Left ventricle myocardium inferior (tissue), 1 donor: ENCODE results near the gene FBXO3. TPM values are rescaled to one million over a fixed set of nuclear protein-coding genes. Genes with fewer than 3 reads are reported as not detected.
A peak's percentile ranks its signal among the peaks of the same experiment; 100 is the strongest.
"Not testable (repeated sequence)": the region's sequence is repeated elsewhere in the genome, so short reads cannot be mapped to it uniquely, and the experiment has no call there.

ENCODE experiments used
- DNase-seq: peaks from one replicate; pipeline ENCODE4 v3.0.0-alpha.2; 2020
- H3K27ac ChIP-seq: fragments of 200-600 bp; replicated peaks from 2 replicates; pipeline ENCODE4 v1.8.0; 2021
- H3K27me3 ChIP-seq: fragments of 200-600 bp; 2 replicates; pipeline ENCODE4 v1.8.0; 2021; ENCODE audit warnings: low read depth
- H3K36me3 ChIP-seq: fragments of 200-600 bp; 2 replicates; pipeline ENCODE4 v1.8.0; 2021
- H3K4me1 ChIP-seq: fragments of 200-600 bp; 2 replicates; pipeline ENCODE4 v1.8.0; 2021
- H3K4me3 ChIP-seq: fragments of 200-600 bp; 2 replicates; pipeline ENCODE4 v1.8.0; 2021; ENCODE audit warnings: mild to moderate bottlenecking, moderate library complexity
- H3K9me3 ChIP-seq: fragments of 200-600 bp; replicated peaks from 2 replicates; pipeline ENCODE4 v1.8.0; 2021
- CTCF ChIP-seq: fragments of 200-600 bp; IDR thresholded peaks from 2 replicates; pipeline ENCODE4 v1.8.0; 2021; ENCODE audit warnings: antibody characterized with exemption, mild to moderate bottlenecking, borderline replicate concordance
- intact Hi-C: fragments of 100-400 bp; cut with micrococcal nuclease; formaldehyde crosslinking; loops from one replicate; pipeline ENCODE4 v1.11.0; 2022
- total RNA-seq: library from RNA; stranded (reverse); fragmentation: NEBNext Ultra II Directional; extraction: Animal tissue kit (Norgen Biotek cat#: 25700); gene quantifications from one replicate; pipeline ENCODE4 v1.2.1, GENCODE V29; 2021
- donor health status: DM: no; HTN: yes; CAD: no; lungs with severe emphysema.

FBXO3 gene
- total RNA-seq, 1 donor from 2014 or later, result 49.8 TPM

- H3K27ac ChIP-seq, result peak overlapping the region; percentile 95
- intact Hi-C loops, result no loop called here
- no peak for TF ChIP-seq CTCF
- peaks cover 20% of the 10 kb centered on the region for H3K36me3 ChIP-seq
- no peak for DNase-seq
- H3K4me1 ChIP-seq, result peaks cover 87% of the 10 kb centered on the region
- H3K9me3 ChIP-seq, result no peaks in the 10 kb centered on the region
- H3K4me3 ChIP-seq, result peak overlapping the region; percentile 78
- H3K27me3 ChIP-seq, result no peaks in the 10 kb centered on the region
Measured at GRCh38 chr11:33733980-33734379, 40.3 kb downstream of the FBXO3 start.

DNA sequence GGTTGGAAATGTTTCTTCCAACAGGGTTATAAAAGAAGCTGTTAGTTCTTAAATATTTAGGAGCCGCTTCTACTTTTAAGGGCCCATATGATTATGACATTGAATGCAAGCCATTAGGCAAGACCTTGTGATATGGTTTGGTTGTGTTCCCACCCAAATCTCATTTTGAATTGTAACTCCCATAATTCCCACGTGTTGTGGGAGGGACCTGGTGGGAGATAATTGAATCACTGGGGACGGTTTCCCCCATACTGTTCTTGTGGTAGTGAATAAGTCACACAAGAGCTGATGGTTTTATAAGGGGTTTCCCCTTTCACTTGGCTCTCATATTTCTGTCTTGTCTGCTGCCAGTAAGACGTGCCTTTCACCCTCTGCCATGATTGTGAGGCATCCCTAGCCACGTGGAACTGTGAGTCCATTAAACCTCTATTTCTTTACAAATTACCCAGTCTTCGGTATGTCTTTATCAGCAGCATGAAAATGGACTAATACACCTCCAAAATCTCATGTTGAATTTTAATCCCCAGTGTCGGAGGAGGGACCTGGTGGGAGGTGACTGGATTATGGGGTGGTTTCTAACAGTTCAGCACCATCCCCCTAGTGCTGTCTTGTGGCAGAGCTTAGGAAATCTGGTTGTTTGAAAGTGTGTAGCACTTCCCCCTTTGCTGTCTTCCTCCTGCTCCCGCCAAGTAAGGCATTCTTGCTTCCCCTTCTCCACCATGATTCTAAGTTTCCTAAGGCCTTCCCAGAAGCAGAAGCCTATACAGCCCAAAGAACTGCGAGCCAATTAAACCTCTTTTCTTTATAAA lies 42.4 kb downstream of the FBXO3 start:
- Histone ChIP-seq H3K4me1 (peaks cover 92% of the 10 kb centered on the region), H3K27me3 (no peaks in the 10 kb centered on the region), H3K9me3 (no peaks in the 10 kb centered on the region), H3K36me3 (peaks cover 22% of the 10 kb centered on the region), H3K4me3 (peak overlapping the region; percentile 78), H3K27ac (peak overlapping the region; percentile 95)
- intact Hi-C loops, result no loop called here
- DNase-seq, result no peak
- no peak for TF ChIP-seq CTCF

DNA sequence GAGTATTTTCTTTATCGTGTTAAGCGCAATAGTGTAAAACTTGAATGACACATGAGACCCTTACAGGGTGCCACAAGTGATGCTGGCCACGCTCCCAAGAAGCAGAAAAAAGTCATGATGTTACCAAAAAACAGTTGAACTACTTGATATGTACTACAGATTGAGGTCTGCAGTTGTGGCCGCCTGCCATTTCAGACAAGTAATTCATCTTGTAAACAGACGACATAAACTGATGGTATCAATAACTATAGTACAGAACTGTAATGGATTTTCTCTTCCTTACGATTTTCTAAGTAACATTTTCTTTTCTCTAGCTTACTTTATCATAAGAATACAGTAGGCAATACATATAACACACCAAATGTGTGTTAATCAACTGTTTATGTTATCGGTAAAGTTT lies 43.6 kb downstream of the FBXO3 start:
- Histone ChIP-seq H3K27ac (peak overlapping the region; percentile 42), H3K4me3 (peak overlapping the region; percentile 78)
- intact Hi-C loops, result no loop called here

GRCh38 chr11:33729072-33729664 lies 45.2 kb downstream of the FBXO3 start:
- H3K4me3 ChIP-seq, result peak overlapping the region; percentile 78
- intact Hi-C loops, H3K9me3 ChIP-seq, H3K27me3 ChIP-seq, DNase-seq: not testable (repeated sequence)
- H3K4me1 ChIP-seq, result peaks cover 94% of the 10 kb centered on the region
- peaks cover 22% of the 10 kb centered on the region for H3K36me3 ChIP-seq
- H3K27ac ChIP-seq, result peak overlapping the region; percentile 42

More for the DNA sequence above, 43.6 kb downstream of the FBXO3 start:
- DNase-seq, result no peak
- TF ChIP-seq CTCF, result no peak
- Histone ChIP-seq H3K9me3 (no peaks in the 10 kb centered on the region), H3K36me3 (peaks cover 22% of the 10 kb centered on the region), H3K4me1 (peaks cover 94% of the 10 kb centered on the region), H3K27me3 (no peaks in the 10 kb centered on the region)

GRCh38 chr11:33727539-33727938 lies 46.8 kb downstream of the FBXO3 start:
- H3K4me3 ChIP-seq, DNase-seq, H3K9me3 ChIP-seq, H3K27me3 ChIP-seq, intact Hi-C loops: not testable (repeated sequence)
- Histone ChIP-seq H3K27ac (peak overlapping the region; percentile 40), H3K4me1 (peaks cover 94% of the 10 kb centered on the region), H3K36me3 (peaks cover 13% of the 10 kb centered on the region)

DNA sequence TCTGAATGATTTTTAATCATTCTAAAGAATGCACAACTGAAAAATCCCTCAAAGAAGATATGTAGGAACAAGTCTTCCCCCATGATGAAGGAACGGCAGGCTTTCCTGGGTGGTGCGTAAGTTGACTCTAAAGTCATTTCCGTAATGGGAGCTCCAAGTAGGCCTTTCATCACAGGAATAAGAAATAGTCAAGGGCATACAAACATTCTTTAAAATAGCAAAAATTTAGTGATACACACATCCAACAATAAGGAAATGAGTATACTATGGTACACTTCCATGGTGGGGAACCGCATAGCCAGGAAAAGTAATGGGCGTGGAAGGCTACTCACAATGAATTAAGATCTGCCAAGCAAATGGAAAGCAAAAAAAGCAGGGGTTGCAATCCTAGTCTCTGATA lies 48.8 kb downstream of the FBXO3 start:
- Histone ChIP-seq H3K4me1 (peaks cover 94% of the 10 kb centered on the region), H3K36me3 (peaks cover 28% of the 10 kb centered on the region), H3K27ac (peak overlapping the region; percentile 93), H3K9me3 (no peaks in the 10 kb centered on the region), H3K4me3 (peak overlapping the region; percentile 35), H3K27me3 (no peaks in the 10 kb centered on the region)
- DNase-seq, result no peak
- TF ChIP-seq CTCF, result no peak
- intact Hi-C loops, result no loop called here
